SK-N-SH (cell line): ENCODE data around the gene CLASRP. TPM values are rescaled to one million over a fixed set of nuclear protein-coding genes. Genes with fewer than 3 reads are reported as not detected.

Source experiments
- CTCF ChIA-PET: fragments of 300-600, 350-600 bp; formaldehyde crosslinking; extraction: SDS; loops from one replicate; lab custom pipeline; 2021; lab: Yijun Ruan, JAX
- POLR2A ChIA-PET: fragments of 350-600 bp; sonication (Branson Sonifier 250); formaldehyde crosslinking; extraction: SDS; loops from one replicate; lab custom pipeline; 2020; ENCODE audit warnings: antibody characterized with exemption, inconsistent platforms; lab: Yijun Ruan, JAX
- DNase-seq: peaks from one replicate; pipeline ENCODE4 v3.0.0; 2012
- H2AFZ ChIP-seq: fragments of 200-600 bp; sonication (generic); 2 replicates; pipeline ENCODE4 v1.8.1; 2016; ENCODE audit warnings: antibody characterized with exemption, mild to moderate bottlenecking, low read depth
- H3F3A ChIP-seq: fragments of 200-600 bp; sonication (generic); replicated peaks from 2 replicates; pipeline ENCODE3; 2016; ENCODE audit warnings: antibody characterized with exemption, mild to moderate bottlenecking; ENCODE audit not compliant: insufficient read depth
- H3K27ac ChIP-seq, 2 experiments: fragments of 200-500 bp in 1 of 2; fragments of 200-600 bp in 1 of 2; sonication (Bioruptor generic) in 1 of 2; sonication (generic), shearing (Covaris generic) in 1 of 2; 2 replicates each; pipeline versions ENCODE4 v1.5.1 to v1.6.1; 2014 to 2016; ENCODE audit warnings: low read depth in 2 of 2, inconsistent platforms in 1 of 2, low read length in 1 of 2, mild to moderate bottlenecking in 1 of 2, mixed read lengths in 1 of 2
- H3K27me3 ChIP-seq: fragments of 200-600 bp; sonication (generic), shearing (Covaris generic); 2 replicates; pipeline ENCODE4 v1.6.1; 2016; ENCODE audit warnings: mixed run types; ENCODE audit not compliant: insufficient read depth
- H3K36me3 ChIP-seq, 2 experiments: fragments of 200-500 bp in 1 of 2; fragments of 200-600 bp in 1 of 2; sonication (Bioruptor generic) in 1 of 2; sonication (generic) in 1 of 2; replicated peaks in 1 of 2; 2 replicates each; pipeline versions ENCODE3 to v1.5.1; 2014 to 2016; ENCODE audit warnings: low read length in 1 of 2, mild to moderate bottlenecking in 1 of 2; ENCODE audit not compliant: insufficient read depth in 2 of 2, control insufficient read depth in 1 of 2
- H3K4me1 ChIP-seq, 2 experiments: fragments of 200-500 bp in 1 of 2; fragments of 200-600 bp in 1 of 2; sonication (Bioruptor generic) in 1 of 2; sonication (generic), shearing (Covaris generic) in 1 of 2; 2 replicates each; pipeline versions ENCODE4 v1.5.1 to v1.6.1; 2014 to 2016; ENCODE audit warnings: low read depth in 1 of 2, low read length in 1 of 2, mixed run types in 1 of 2; ENCODE audit not compliant: insufficient read depth in 2 of 2, control insufficient read depth in 1 of 2
- H3K4me2 ChIP-seq: fragments of 200-600 bp; sonication (generic), shearing (Covaris generic); 2 replicates; pipeline ENCODE4 v1.6.1; 2017; ENCODE audit warnings: mixed run types
- H3K4me3 ChIP-seq, 2 experiments: fragments of 200-500 bp in 1 of 2; fragments of 200-600 bp in 1 of 2; sonication (Bioruptor generic) in 1 of 2; sonication (generic), shearing (Covaris generic) in 1 of 2; 2 replicates each; pipeline versions ENCODE4 v1.5.1 to v1.8.1; 2014 to 2016; ENCODE audit warnings: low read depth in 2 of 2, inconsistent platforms in 1 of 2, low read length in 1 of 2, mild to moderate bottlenecking in 1 of 2, mixed read lengths in 1 of 2, moderate library complexity in 1 of 2
- H3K79me2 ChIP-seq: fragments of 200-600 bp; sonication (generic); 2 replicates; pipeline ENCODE4 v1.8.1; 2017; ENCODE audit warnings: mild to moderate bottlenecking; ENCODE audit not compliant: insufficient read depth
- H3K9ac ChIP-seq: fragments of 200-600 bp; sonication (generic); 2 replicates; pipeline ENCODE4 v1.6.1; 2017; ENCODE audit warnings: mixed run types
- H3K9me2 ChIP-seq: fragments of 200-600 bp; sonication (generic); 2 replicates; pipeline ENCODE4 v1.6.1; 2017; ENCODE audit warnings: mixed run types
- H3K9me3 ChIP-seq: fragments of 200-600 bp; sonication (generic); 2 replicates; pipeline ENCODE4 v1.6.1; 2017; ENCODE audit warnings: mixed run types, mild to moderate bottlenecking, moderate library complexity
- H4K20me1 ChIP-seq: fragments of 200-600 bp; sonication (generic); 2 replicates; pipeline ENCODE4 v1.6.1; 2017; ENCODE audit warnings: mild to moderate bottlenecking, mixed run types; ENCODE audit not compliant: insufficient read depth
- CHD2 ChIP-seq: fragments of 150-350 bp; IDR thresholded peaks from 2 replicates; pipeline ENCODE4 v1.6.1; 2018; ENCODE audit warnings: low read length; ENCODE audit not compliant: partially characterized antibody
- EZH2phosphoT487 ChIP-seq: fragments of 200-600 bp; sonication (generic); IDR thresholded peaks from 2 replicates; pipeline ENCODE4 v1.6.1; 2017; ENCODE audit warnings: low read depth, mixed run types, mild to moderate bottlenecking, antibody characterized with exemption, moderate library complexity, borderline replicate concordance
- FOSL2 ChIP-seq: IDR thresholded peaks from 2 replicates; pipeline ENCODE4 v1.4.0; 2012; ENCODE audit warnings: low read depth, mild to moderate bottlenecking, moderate library complexity, borderline replicate concordance
- FOXJ3 ChIP-seq: sonication (generic); formaldehyde crosslinking; IDR thresholded peaks from 2 replicates; pipeline ENCODE4 v1.5.1; 2020; ENCODE audit warnings: mild to moderate bottlenecking, missing genetic modification reagents
- FOXM1 ChIP-seq: IDR thresholded peaks from 2 replicates; pipeline ENCODE4 v1.4.0; 2012; ENCODE audit warnings: low read depth, mild to moderate bottlenecking
- GABPA ChIP-seq: IDR thresholded peaks from 2 replicates; pipeline ENCODE4 v1.4.0; 2012; ENCODE audit warnings: low read depth, mild to moderate bottlenecking
- GATA2 ChIP-seq: sonication (generic); formaldehyde crosslinking; IDR thresholded peaks from 2 replicates; pipeline ENCODE4 v1.5.0; 2020; ENCODE audit warnings: mild to moderate bottlenecking, missing genetic modification reagents
- MEF2A ChIP-seq: IDR thresholded peaks from 2 replicates; pipeline ENCODE4 v1.4.0; 2012; ENCODE audit warnings: low read depth, borderline replicate concordance
- MXI1 ChIP-seq: IDR thresholded peaks from 2 replicates; pipeline ENCODE4 v1.6.1; 2012; ENCODE audit warnings: mild to moderate bottlenecking, low read depth, low read length, improper control_type of control experiment
- NFIC ChIP-seq: IDR thresholded peaks from 2 replicates; pipeline ENCODE4 v1.4.0; 2012; ENCODE audit warnings: borderline replicate concordance
- POLR2AphosphoS5 ChIP-seq: IDR thresholded peaks from 2 replicates; pipeline ENCODE4 v1.6.1; 2012; ENCODE audit warnings: low read depth, low read length
- RAD21 ChIP-seq: IDR thresholded peaks from 2 replicates; pipeline ENCODE4 v1.6.1; 2012; ENCODE audit warnings: mild to moderate bottlenecking, low read length
- RCOR1 ChIP-seq: fragments of 150-350 bp; IDR thresholded peaks from 2 replicates; pipeline ENCODE4 v1.6.1; 2017; ENCODE audit warnings: antibody characterized with exemption, low read length
- RXRA ChIP-seq: IDR thresholded peaks from 2 replicates; pipeline ENCODE4 v1.4.0; 2012; ENCODE audit warnings: low read depth, mild to moderate bottlenecking, borderline replicate concordance
- SIN3A ChIP-seq: IDR thresholded peaks from 2 replicates; pipeline ENCODE4 v1.6.1; 2012; ENCODE audit warnings: low read depth, mild to moderate bottlenecking, low read length, moderate library complexity, borderline replicate concordance
- TAF1 ChIP-seq: IDR thresholded peaks from 2 replicates; pipeline ENCODE4 v1.6.1; 2012; ENCODE audit warnings: low read depth, mild to moderate bottlenecking, low read length, moderate library complexity, borderline replicate concordance
- TCF12 ChIP-seq: IDR thresholded peaks from 2 replicates; pipeline ENCODE4 v1.4.0; 2012
- TEAD4 ChIP-seq: IDR thresholded peaks from 2 replicates; pipeline ENCODE4 v1.4.0; 2012; ENCODE audit warnings: mild to moderate bottlenecking, borderline replicate concordance; ENCODE audit not compliant: insufficient read depth
- YY1 ChIP-seq: IDR thresholded peaks from 2 replicates; pipeline ENCODE4 v1.4.0; 2012; ENCODE audit warnings: low read depth, mild to moderate bottlenecking
- ZBTB33 ChIP-seq: IDR thresholded peaks from 2 replicates; pipeline ENCODE4 v1.4.0; 2012; ENCODE audit warnings: low read depth, borderline replicate concordance
- WGBS: methylation state at CpG from one replicate; pipeline ENCODE4 v1.1.6; 2017; ENCODE audit warnings: low lambda C conversion rate; 5-methylcytosine and 5-hydroxymethylcytosine counted together
- polyA plus RNA-seq, 3 experiments: library from polyadenylated mRNA; depleted of rRNA; stranded (reverse); fragments of >200 nt; gene quantifications; 2 replicates each; pipeline ENCODE4 v1.2.3, GENCODE V29; 2012
- TF ChIP-seq, protein P1 (sequence below): IDR thresholded peaks from 2 replicates; pipeline ENCODE4 v1.4.0; 2012; ENCODE audit warnings: low read depth
- TF ChIP-seq, protein P2 (sequence below): fragments of 150-350 bp; IDR thresholded peaks from 2 replicates; pipeline ENCODE4 v1.6.1; 2017; ENCODE audit warnings: antibody characterized with exemption, low read length, low read depth, borderline replicate concordance
- TF ChIP-seq, protein P3 (sequence below): IDR thresholded peaks from 2 replicates; pipeline ENCODE4 v1.6.1; 2012; ENCODE audit warnings: mild to moderate bottlenecking, low read depth, low read length, moderate library complexity

Gene CLASRP
- polyA plus RNA-seq, 1 of the 3 experiments (the other 2 are of a cell fraction) = 54.8 TPM

- TF ChIP-seq RXRA = no peak
- TF ChIP-seq, protein P1, sequence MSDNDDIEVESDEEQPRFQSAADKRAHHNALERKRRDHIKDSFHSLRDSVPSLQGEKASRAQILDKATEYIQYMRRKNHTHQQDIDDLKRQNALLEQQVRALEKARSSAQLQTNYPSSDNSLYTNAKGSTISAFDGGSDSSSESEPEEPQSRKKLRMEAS = peak; percentile 95
- TF ChIP-seq TAF1 = peak; percentile 97
- no peak; the same call in 1 of the 2 replicates for TF ChIP-seq NFIC
- TF ChIP-seq GABPA = peak; percentile 91
- peak; percentile 32; the same call in 1 of the 2 replicates for TF ChIP-seq TEAD4
- no peak for TF ChIP-seq ZBTB33
- peak; percentile 66 for TF ChIP-seq CHD2
- no peak; the same call in 1 of the 2 replicates for TF ChIP-seq FOSL2
- peak; percentile 96 for TF ChIP-seq MXI1
- peak; percentile 33; the same call in 1 of the 2 replicates for TF ChIP-seq YY1
- TF ChIP-seq, all 33 proteins: peak for 15
Observed at GRCh38 chr19:45079063-45079910, 40.4 kb downstream of the CLASRP start, which contains the start of gene GEMIN7 (continued).

- Histone ChIP-seq H3K4me1 (peaks cover 0 to 9% of the 10 kb centered on the region in 2 experiments; a peak in 1 of 4 replicates), H3F3A (peaks cover 4% of the 10 kb centered on the region), H3K27ac (peak overlapping the region in 1 of 2 experiments; percentile 68; a peak in 2 of 4 replicates), H3K4me2 (peak overlapping the region; percentile 98), H3K9me3 (no peaks in the 10 kb centered on the region), H4K20me1 (no peaks in the 10 kb centered on the region), H3K36me3 (peaks cover 0 to 8% of the 10 kb centered on the region in 2 experiments), H3K9ac (peak overlapping the region; percentile 97), H3K27me3 (no peaks in the 10 kb centered on the region), H3K9me2 (no peaks in the 10 kb centered on the region), H2AFZ (peak overlapping the region; percentile 96; the same call in 1 of the 2 replicates), H3K79me2 (peaks cover 53% of the 10 kb centered on the region), H3K4me3 (peak overlapping the region; percentile 84 to 99)
- ChIA-PET CTCF (interaction anchor here (1.0 to 1.9 kb wide), 3 partner anchors 11 to 178 kb away, joined by 3 to 5 read pairs (median 4); no protein-coding TSS in a partner anchor), POLR2A (interaction anchor here (0.7 to 2.1 kb wide), 4 partner anchors 12 to 388 kb away, joined by 3 to 19 read pairs (median 7); partner anchors contain the start of genes FOSB, PPP1R37 and TRAPPC6A)
- 10% methylated on average over 6 of the region's 6 CpGs for WGBS
- DNase-seq = no peak
- TF ChIP-seq POLR2AphosphoS5 = no peak
- TF ChIP-seq TCF12 = no peak
- no peak for TF ChIP-seq CHD2
- TF ChIP-seq SIN3A = no peak
- no peak for TF ChIP-seq TEAD4
- no peak for TF ChIP-seq RXRA
- TF ChIP-seq, protein P2, sequence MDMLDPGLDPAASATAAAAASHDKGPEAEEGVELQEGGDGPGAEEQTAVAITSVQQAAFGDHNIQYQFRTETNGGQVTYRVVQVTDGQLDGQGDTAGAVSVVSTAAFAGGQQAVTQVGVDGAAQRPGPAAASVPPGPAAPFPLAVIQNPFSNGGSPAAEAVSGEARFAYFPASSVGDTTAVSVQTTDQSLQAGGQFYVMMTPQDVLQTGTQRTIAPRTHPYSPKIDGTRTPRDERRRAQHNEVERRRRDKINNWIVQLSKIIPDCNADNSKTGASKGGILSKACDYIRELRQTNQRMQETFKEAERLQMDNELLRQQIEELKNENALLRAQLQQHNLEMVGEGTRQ = no peak
- TF ChIP-seq TAF1 = no peak
- TF ChIP-seq, protein P3, sequence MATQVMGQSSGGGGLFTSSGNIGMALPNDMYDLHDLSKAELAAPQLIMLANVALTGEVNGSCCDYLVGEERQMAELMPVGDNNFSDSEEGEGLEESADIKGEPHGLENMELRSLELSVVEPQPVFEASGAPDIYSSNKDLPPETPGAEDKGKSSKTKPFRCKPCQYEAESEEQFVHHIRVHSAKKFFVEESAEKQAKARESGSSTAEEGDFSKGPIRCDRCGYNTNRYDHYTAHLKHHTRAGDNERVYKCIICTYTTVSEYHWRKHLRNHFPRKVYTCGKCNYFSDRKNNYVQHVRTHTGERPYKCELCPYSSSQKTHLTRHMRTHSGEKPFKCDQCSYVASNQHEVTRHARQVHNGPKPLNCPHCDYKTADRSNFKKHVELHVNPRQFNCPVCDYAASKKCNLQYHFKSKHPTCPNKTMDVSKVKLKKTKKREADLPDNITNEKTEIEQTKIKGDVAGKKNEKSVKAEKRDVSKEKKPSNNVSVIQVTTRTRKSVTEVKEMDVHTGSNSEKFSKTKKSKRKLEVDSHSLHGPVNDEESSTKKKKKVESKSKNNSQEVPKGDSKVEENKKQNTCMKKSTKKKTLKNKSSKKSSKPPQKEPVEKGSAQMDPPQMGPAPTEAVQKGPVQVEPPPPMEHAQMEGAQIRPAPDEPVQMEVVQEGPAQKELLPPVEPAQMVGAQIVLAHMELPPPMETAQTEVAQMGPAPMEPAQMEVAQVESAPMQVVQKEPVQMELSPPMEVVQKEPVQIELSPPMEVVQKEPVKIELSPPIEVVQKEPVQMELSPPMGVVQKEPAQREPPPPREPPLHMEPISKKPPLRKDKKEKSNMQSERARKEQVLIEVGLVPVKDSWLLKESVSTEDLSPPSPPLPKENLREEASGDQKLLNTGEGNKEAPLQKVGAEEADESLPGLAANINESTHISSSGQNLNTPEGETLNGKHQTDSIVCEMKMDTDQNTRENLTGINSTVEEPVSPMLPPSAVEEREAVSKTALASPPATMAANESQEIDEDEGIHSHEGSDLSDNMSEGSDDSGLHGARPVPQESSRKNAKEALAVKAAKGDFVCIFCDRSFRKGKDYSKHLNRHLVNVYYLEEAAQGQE = no peak
- TF ChIP-seq GABPA = no peak
- no peak for TF ChIP-seq GATA2 (CRISPR knock-in tag)
- no peak for TF ChIP-seq RCOR1
- TF ChIP-seq RAD21 = no peak
- TF ChIP-seq YY1 = no peak
- TF ChIP-seq EZH2phosphoT487 = no peak
- TF ChIP-seq MEF2A = no peak
- TF ChIP-seq FOXM1 = no peak
- no peak for TF ChIP-seq FOXJ3 (CRISPR knock-in tag)
Observed at GRCh38 chr19:45079911-45080370, 41.1 kb downstream of the CLASRP start.
